Calu3 (cell line): ENCODE data around the gene ZDHHC4. TPM values are rescaled to one million over a fixed set of nuclear protein-coding genes. Genes with fewer than 3 reads are reported as not detected.

Experiments
- BruUV-seq: library from RNA; stranded (reverse); fragments of 400-500 nt; replicated peaks from 2 replicates; lab custom pipeline; 2021; lab: Mats Ljungman, UMichigan
- CTCF ChIA-PET: fragments of 300-600 bp; sonication (Branson Sonifier 250); formaldehyde crosslinking; loops from one replicate; lab custom pipeline; 2022; ENCODE audit warnings: antibody characterized with exemption; lab: Charles Lee
- DNase-seq: peaks from one replicate; pipeline ENCODE4 v3.0.0; 2022
- H3K27ac Mint-ChIP-seq: one replicate; pipeline ENCODE4 v1.8.0; 2022; ENCODE audit warnings: mixed read lengths; ENCODE audit not compliant: unreplicated experiment
- H3K27me3 Mint-ChIP-seq: one replicate; pipeline ENCODE4 v1.8.0; 2022; ENCODE audit warnings: mixed read lengths; ENCODE audit not compliant: unreplicated experiment
- H3K36me3 Mint-ChIP-seq: one replicate; pipeline ENCODE4 v1.8.0; 2022; ENCODE audit warnings: mild to moderate bottlenecking, moderate library complexity, mixed read lengths; ENCODE audit not compliant: insufficient read depth, unreplicated experiment
- H3K4me1 Mint-ChIP-seq: one replicate; pipeline ENCODE4 v1.8.0; 2022; ENCODE audit warnings: mild to moderate bottlenecking, low read depth, mixed read lengths; ENCODE audit not compliant: unreplicated experiment
- H3K4me3 Mint-ChIP-seq: one replicate; pipeline ENCODE4 v1.8.0; 2022; ENCODE audit warnings: mild to moderate bottlenecking, low read depth, moderate library complexity, mixed read lengths; ENCODE audit not compliant: unreplicated experiment
- H3K9me3 Mint-ChIP-seq: one replicate; pipeline ENCODE4 v1.8.0; 2022; ENCODE audit warnings: low read depth, mixed read lengths; ENCODE audit not compliant: unreplicated experiment
- CTCF ChIP-seq: fragments of 200-600 bp; IDR thresholded peaks from one replicate; pipeline ENCODE4 v1.8.0; 2022; ENCODE audit warnings: antibody characterized with exemption; ENCODE audit not compliant: unreplicated experiment
- intact Hi-C: fragments of 100-400 bp; cut with micrococcal nuclease; formaldehyde crosslinking; loops from one replicate; pipeline ENCODE4 v1.10.0; 2022; ENCODE audit not compliant: unreplicated experiment
- total RNA-seq: library from RNA; stranded (reverse); gene quantifications from 2 replicates; pipeline ENCODE4 v1.2.3, GENCODE V29; 2022

ZDHHC4 gene
- total RNA-seq, 1 experiment from 2014 or later: 83.9 TPM

- H3K4me3 Mint-ChIP-seq: no peak overlapping the region
- H3K4me1 Mint-ChIP-seq: no peaks in the 10 kb centered on the region
- no TSS peak for BruUV-seq
- intact Hi-C loops: no loop called here
- H3K27me3 Mint-ChIP-seq: peaks cover 24% of the 10 kb centered on the region
- H3K9me3 Mint-ChIP-seq: no peaks in the 10 kb centered on the region
- no peaks in the 10 kb centered on the region for H3K36me3 Mint-ChIP-seq
- CTCF ChIA-PET: interaction anchor here (0.5 kb wide), 1 partner anchor 542 kb away, joined by 3 read pairs; no protein-coding TSS in a partner anchor
- DNase-seq: no peak
- H3K27ac Mint-ChIP-seq: no peak overlapping the region
- no peak for TF ChIP-seq CTCF
Measured at GRCh38 chr7:6554848-6555247, 22.4 kb upstream of the ZDHHC4 start.

- H3K4me3 Mint-ChIP-seq: no peak overlapping the region
- no peaks in the 10 kb centered on the region for H3K36me3 Mint-ChIP-seq
- intact Hi-C loops: no loop called here
- no peaks in the 10 kb centered on the region for H3K4me1 Mint-ChIP-seq
- no peaks in the 10 kb centered on the region for H3K9me3 Mint-ChIP-seq
- DNase-seq: peak; percentile 61
- H3K27ac Mint-ChIP-seq: no peak overlapping the region
- no peak for TF ChIP-seq CTCF
- BruUV-seq: no TSS peak
- peaks cover 30% of the 10 kb centered on the region for H3K27me3 Mint-ChIP-seq
- CTCF ChIA-PET: interaction anchor here (0.9 kb wide), 1 partner anchor 302 kb away, joined by 5 read pairs; no protein-coding TSS in a partner anchor
Measured at GRCh38 chr7:6556196-6556595, 21.1 kb upstream of the ZDHHC4 start.

- H3K4me3 Mint-ChIP-seq: no peak overlapping the region
- H3K36me3 Mint-ChIP-seq: no peaks in the 10 kb centered on the region
- peak; percentile 58 for TF ChIP-seq CTCF
- CTCF ChIA-PET: interaction anchor here (0.6 to 1.6 kb wide), 15 partner anchors 12 to 1551 kb away, joined by 3 to 16 read pairs (median 5); partner anchors contain the start of gene INTS15
- no TSS peak for BruUV-seq
- peaks cover 32% of the 10 kb centered on the region for H3K27me3 Mint-ChIP-seq
- no peaks in the 10 kb centered on the region for H3K4me1 Mint-ChIP-seq
- intact Hi-C loops: no loop called here
- DNase-seq: peak; percentile 59
- no peaks in the 10 kb centered on the region for H3K9me3 Mint-ChIP-seq
- no peak overlapping the region for H3K27ac Mint-ChIP-seq
Measured at GRCh38 chr7:6558837-6559236, 18.4 kb upstream of the ZDHHC4 start.

GRCh38 chr7:6559896-6560295 lies 17.4 kb upstream of the ZDHHC4 start:
- no peaks in the 10 kb centered on the region for H3K9me3 Mint-ChIP-seq
- no TSS peak for BruUV-seq
- peaks cover 43% of the 10 kb centered on the region for H3K27me3 Mint-ChIP-seq
- no peaks in the 10 kb centered on the region for H3K4me1 Mint-ChIP-seq
- CTCF ChIA-PET: interaction anchor here (1.5 to 1.6 kb wide), 2 partner anchors 25 to 44 kb away, joined by 3 to 15 read pairs; no protein-coding TSS in a partner anchor
- TF ChIP-seq CTCF: no peak
- intact Hi-C loops: no loop called here
- no peak overlapping the region for H3K4me3 Mint-ChIP-seq
- H3K27ac Mint-ChIP-seq: no peak overlapping the region
- H3K36me3 Mint-ChIP-seq: no peaks in the 10 kb centered on the region
- DNase-seq: no peak
